Gastroesophageal sphincter (tissue), 4 donors: ENCODE data around the gene AUTS2. TPM values are rescaled to one million over a fixed set of nuclear protein-coding genes. Genes with fewer than 3 reads are reported as not detected.

ENCODE experiments used
- ATAC-seq: fragments of 150-250 bp; one replicate; pipeline ENCODE4 v1.9.1; 2016; ENCODE audit warnings: mild to moderate bottlenecking, moderate library complexity
- H3K27ac ChIP-seq, 4 donors: fragments of 200-600 bp; sonication (generic) in 3 of 4; 1 replicate in 3 of 4; 2 replicates in 1 of 4; pipeline ENCODE4 v1.5.1; 2016 to 2019
- H3K27me3 ChIP-seq: fragments of 200-600 bp; sonication (generic); one replicate; pipeline ENCODE4 v1.5.1; 2019
- H3K36me3 ChIP-seq, 2 donors: fragments of 200-600 bp; sonication (generic); one replicate each; pipeline ENCODE4 v1.5.1; 2019; ENCODE audit warnings: control low read depth in 1 of 2
- H3K4me1 ChIP-seq, 3 donors: fragments of 200-600 bp; sonication (generic); 1 replicate in 2 of 3; 2 replicates in 1 of 3; pipeline ENCODE4 v1.5.1; 2016 to 2019; ENCODE audit warnings: control low read depth in 2 of 3
- H3K4me3 ChIP-seq, 2 donors: fragments of 200-600 bp; sonication (generic); one replicate each; pipeline ENCODE4 v1.5.1; 2019; ENCODE audit warnings: mild to moderate bottlenecking in 1 of 2, moderate library complexity in 1 of 2
- H3K9me3 ChIP-seq, 3 donors: fragments of 200-600 bp; sonication (generic); one replicate each; pipeline ENCODE4 v1.5.1; 2017 to 2019; ENCODE audit warnings: control low read depth in 2 of 3
- EP300 ChIP-seq: sonication (generic); formaldehyde crosslinking; IDR thresholded peaks from one replicate; pipeline ENCODE4 v1.6.1; 2017; ENCODE audit warnings: antibody characterized with exemption, mild to moderate bottlenecking
- POLR2A ChIP-seq, 2 donors: fragments of 450-650 bp; IDR thresholded peaks; one replicate each; pipeline ENCODE4 v1.6.1; 2017; ENCODE audit warnings: antibody characterized with exemption in 2 of 2, mild to moderate bottlenecking in 2 of 2, moderate library complexity in 1 of 2
- POLR2AphosphoS5 ChIP-seq: sonication (generic); formaldehyde crosslinking; IDR thresholded peaks from one replicate; pipeline ENCODE4 v1.6.1; 2017; ENCODE audit warnings: antibody characterized with exemption
- WGBS, 2 donors: methylation state at CpG; one replicate each; pipeline ENCODE4 v1.1.5; 2018; ENCODE audit warnings: low coverage in 1 of 2; 5-methylcytosine and 5-hydroxymethylcytosine counted together
- total RNA-seq, 4 donors: library from RNA; depleted of rRNA; stranded (reverse); fragments of >200 nt; gene quantifications; one replicate each; pipeline ENCODE4 v1.1.0, GENCODE V29; 2016
- TF ChIP-seq, protein P1 (sequence below), 4 experiments: fragments of 200-600 bp in 2 of 4; fragments of 450-650 bp in 2 of 4; sonication (generic) in 1 of 4; IDR thresholded peaks; one replicate each; pipeline ENCODE4 v1.5.1; 2017 to 2019; ENCODE audit warnings: antibody characterized with exemption in 4 of 4, mild to moderate bottlenecking in 2 of 4, moderate library complexity in 2 of 4

The AUTS2 gene
- total RNA-seq, 4 donors from 2014 or later = 12.2 to 48.7 (median 44.1) TPM

DNA sequence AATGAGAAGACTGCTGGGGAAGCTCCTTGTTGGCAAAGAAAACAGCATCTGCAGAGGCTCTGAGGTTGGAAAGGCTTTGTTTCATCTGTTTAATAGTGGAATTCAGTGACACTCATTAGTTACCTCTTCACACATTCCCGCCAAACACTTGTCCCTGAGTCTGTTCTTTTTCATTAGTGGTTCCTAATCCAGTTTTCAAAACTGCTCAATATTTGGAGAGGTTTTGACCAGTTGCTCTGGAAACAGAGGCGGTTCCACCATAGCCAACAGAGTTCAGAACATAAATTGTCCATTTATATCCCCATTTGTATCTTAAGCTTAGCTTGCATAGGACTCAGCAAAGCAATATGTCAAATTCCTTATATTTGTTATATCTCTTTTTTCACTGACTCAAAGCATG, 754.6 kb downstream of the AUTS2 start:
- TF ChIP-seq POLR2AphosphoS5 = no peak
- no peak for TF ChIP-seq EP300
- TF ChIP-seq, protein P1, sequence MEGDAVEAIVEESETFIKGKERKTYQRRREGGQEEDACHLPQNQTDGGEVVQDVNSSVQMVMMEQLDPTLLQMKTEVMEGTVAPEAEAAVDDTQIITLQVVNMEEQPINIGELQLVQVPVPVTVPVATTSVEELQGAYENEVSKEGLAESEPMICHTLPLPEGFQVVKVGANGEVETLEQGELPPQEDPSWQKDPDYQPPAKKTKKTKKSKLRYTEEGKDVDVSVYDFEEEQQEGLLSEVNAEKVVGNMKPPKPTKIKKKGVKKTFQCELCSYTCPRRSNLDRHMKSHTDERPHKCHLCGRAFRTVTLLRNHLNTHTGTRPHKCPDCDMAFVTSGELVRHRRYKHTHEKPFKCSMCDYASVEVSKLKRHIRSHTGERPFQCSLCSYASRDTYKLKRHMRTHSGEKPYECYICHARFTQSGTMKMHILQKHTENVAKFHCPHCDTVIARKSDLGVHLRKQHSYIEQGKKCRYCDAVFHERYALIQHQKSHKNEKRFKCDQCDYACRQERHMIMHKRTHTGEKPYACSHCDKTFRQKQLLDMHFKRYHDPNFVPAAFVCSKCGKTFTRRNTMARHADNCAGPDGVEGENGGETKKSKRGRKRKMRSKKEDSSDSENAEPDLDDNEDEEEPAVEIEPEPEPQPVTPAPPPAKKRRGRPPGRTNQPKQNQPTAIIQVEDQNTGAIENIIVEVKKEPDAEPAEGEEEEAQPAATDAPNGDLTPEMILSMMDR (IDR thresholded peaks at IDR 0.05) = no peak
- no peak for TF ChIP-seq POLR2A (IDR thresholded peaks at IDR 0.05)
- H3K9me3 ChIP-seq = no peaks in the 10 kb centered on the region
- H3K27me3 ChIP-seq = no peaks in the 10 kb centered on the region
- no peak for ATAC-seq
- 39% methylated on average over 2 of the region's 2 CpGs; no CpG with 5 or more reads in 1 of the 2 donors for WGBS, 2 donors
- H3K4me1 ChIP-seq = peaks cover 3 to 51% (median 5%) of the 10 kb centered on the region in 3 donors
- no peak overlapping the region for H3K4me3 ChIP-seq
- H3K36me3 ChIP-seq = no peaks in the 10 kb centered on the region
- H3K27ac ChIP-seq = peak overlapping the region in 1 of 4 donors; percentile 30

- Histone ChIP-seq H3K9me3 (no peaks in the 10 kb centered on the region), H3K27me3 (no peaks in the 10 kb centered on the region), H3K4me1 (peaks cover 3 to 51% (median 5%) of the 10 kb centered on the region in 3 donors), H3K36me3 (no peaks in the 10 kb centered on the region), H3K4me3 (no peak overlapping the region), H3K27ac (peak overlapping the region; percentile 18 to 34 (median 29))
- WGBS, 2 donors = 6 to 51% methylated on average over 2 of the region's 2 CpGs
- ATAC-seq = no peak
- TF ChIP-seq POLR2AphosphoS5 (no peak), EP300 (no peak), POLR2A (IDR thresholded peaks at IDR 0.05) (no peak)
- TF ChIP-seq, protein P1 (IDR thresholded peaks at IDR 0.05) = no peak
Observed at GRCh38 chr7:70353330-70353945, 755.2 kb downstream of the AUTS2 start.

DNA sequence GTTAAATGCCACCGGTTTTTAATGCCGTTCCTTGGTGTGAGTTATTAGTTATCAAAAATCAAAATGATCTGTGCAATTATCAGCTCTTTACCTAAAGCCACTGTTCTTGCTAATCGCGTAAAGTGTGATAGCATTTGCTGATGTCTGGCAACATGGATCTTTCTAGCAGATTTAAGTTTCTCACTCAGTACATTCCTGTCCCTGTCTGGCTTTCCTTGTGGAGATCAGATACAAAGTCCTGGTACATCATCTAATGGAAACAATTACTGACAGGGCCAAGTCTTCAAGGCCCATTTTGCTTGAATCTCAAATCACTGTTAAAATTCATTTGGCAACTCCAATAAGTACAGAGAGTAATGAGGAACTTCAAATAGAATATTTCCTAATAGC, 755.7 kb downstream of the AUTS2 start:
- H3K4me3 ChIP-seq = no peak overlapping the region
- peak overlapping the region in 3 of 4 donors; percentile 18 to 30 (median 28) for H3K27ac ChIP-seq
- WGBS, 2 donors = 44 to 69% methylated on average over 4 of the region's 4 CpGs
- no peak for ATAC-seq
- no peaks in the 10 kb centered on the region for H3K36me3 ChIP-seq
- H3K9me3 ChIP-seq = no peaks in the 10 kb centered on the region
- no peaks in the 10 kb centered on the region for H3K27me3 ChIP-seq
- peaks cover 3 to 51% (median 5%) of the 10 kb centered on the region in 3 donors for H3K4me1 ChIP-seq
- TF ChIP-seq POLR2A (IDR thresholded peaks at IDR 0.05) (no peak), EP300 (no peak), POLR2AphosphoS5 (no peak)
- TF ChIP-seq, protein P1 (IDR thresholded peaks at IDR 0.05) = no peak

- Histone ChIP-seq H3K9me3 (no peaks in the 10 kb centered on the region), H3K27me3 (no peaks in the 10 kb centered on the region), H3K36me3 (no peaks in the 10 kb centered on the region), H3K4me3 (no peak overlapping the region), H3K4me1 (peaks cover 3 to 51% (median 5%) of the 10 kb centered on the region in 3 donors), H3K27ac (no peak overlapping the region)
- 75 to 78% methylated on average over 6 to 8 of the region's 8 CpGs for WGBS, 2 donors
- TF ChIP-seq EP300 (no peak), POLR2AphosphoS5 (no peak), POLR2A (IDR thresholded peaks at IDR 0.05) (no peak)
- TF ChIP-seq, protein P1 (IDR thresholded peaks at IDR 0.05) = no peak
- ATAC-seq = no peak
Observed at GRCh38 chr7:70354409-70355169, 756.3 kb downstream of the AUTS2 start.
